ENCODE data around the gene YTHDC2. TPM values are rescaled to one million over a fixed set of nuclear protein-coding genes. Genes with fewer than 3 reads are reported as not detected.

YTHDC2 gene
- total and polyA plus RNA-seq, 2 of the 13 experiments (the other 11 are each of a cell fraction or from before 2014, with no cell fraction given): 6.7 to 17.8 TPM

DNA sequence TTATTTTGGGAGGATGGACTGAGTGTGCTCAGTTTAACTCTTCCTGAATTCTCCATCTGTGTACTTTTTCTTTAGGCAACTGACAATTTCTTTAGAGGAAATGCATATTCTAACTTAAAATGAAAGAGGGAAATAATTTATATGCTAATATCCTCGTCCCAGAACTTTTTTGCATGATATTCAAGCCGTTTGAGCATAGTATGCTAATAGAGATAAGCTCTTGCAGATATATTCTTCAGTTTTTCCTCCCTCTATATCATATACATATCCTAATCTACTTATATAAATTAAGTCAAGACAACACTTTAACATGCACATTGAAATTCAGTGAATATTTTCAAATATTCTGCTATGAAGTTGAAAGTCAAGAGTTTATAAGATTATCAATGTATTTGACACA is 84.7 kb downstream of the YTHDC2 start:
- ChIA-PET CTCF (ENCODE audit: low intra/inter-chr PET ratio, low total read pairs) (no interaction called here), POLR2A (no interaction called here)
- no peak overlapping the region for H3K4me2 ChIP-seq (ENCODE audit: low read depth, low read length)
- DNase-seq (ENCODE audit: low spot score) (no peak), FAIRE-seq (no peak), ATAC-seq (no peak)
- H3K4me1 ChIP-seq (ENCODE audit: insufficient read depth, low read length): no peaks in the 10 kb centered on the region
- H3K36me3 ChIP-seq (replicated peaks in 1 of 2; ENCODE audit: control insufficient read depth in 1 of 2, insufficient read depth in 2 of 2, low read length in 2 of 2): peaks cover 0 to 7% of the 10 kb centered on the region in 2 experiments; a peak in 2 of 5 replicates
- H3K79me2 ChIP-seq (ENCODE audit: insufficient read depth, low read length): no peaks in the 10 kb centered on the region
- no peak overlapping the region for H2AFZ ChIP-seq (ENCODE audit: low read length)
- in situ Hi-C loops (cut with HindIII; ENCODE audit: extremely low pct_ligation_motif_present, low pct_unique_long_range_greater_than_20kb): no loop called here
- no peaks in the 10 kb centered on the region for H4K20me1 ChIP-seq (ENCODE audit: insufficient read depth, low read length)
- no peak overlapping the region for H3K27ac ChIP-seq (ENCODE audit: extremely low read length, insufficient read depth, low read length)
- BruUV-seq (replicated peaks): no TSS peak
- H3K9me3 ChIP-seq (ENCODE audit: low read length): no peaks in the 10 kb centered on the region
- TF ChIP-seq FLYWCH1 (CRISPR knock-in tag; IDR thresholded peaks at IDR 0.05): no peak
- TF ChIP-seq SP4 (CRISPR knock-in tag; IDR thresholded peaks at IDR 0.05): no peak
- no peak for TF ChIP-seq ZSCAN9 (CRISPR knock-in tag; IDR thresholded peaks at IDR 0.05; ENCODE audit: borderline replicate concordance)
- no peak for TF ChIP-seq ZNF646 (CRISPR knock-in tag; IDR thresholded peaks at IDR 0.05)
- TF ChIP-seq ZNF761 (CRISPR knock-in tag; conservative IDR thresholded peaks at IDR 0.05): no peak
- TF ChIP-seq XBP1 (CRISPR knock-in tag; IDR thresholded peaks at IDR 0.05): no peak
- no peak for TF ChIP-seq IRF1 (CRISPR knock-in tag; IDR thresholded peaks at IDR 0.05; ENCODE audit: low read depth)
- TF ChIP-seq ELF1 (CRISPR knock-in tag; IDR thresholded peaks at IDR 0.05): no peak
- TF ChIP-seq HNRNPUL1 (IDR thresholded peaks at IDR 0.05; ENCODE audit: low read depth, low read length): no peak
- 75% methylated on average over 2 of the region's 2 CpGs for WGBS (ENCODE audit: low lambda C conversion rate)
- H3K9ac ChIP-seq (ENCODE audit: insufficient read depth, low read depth, low read length): no peak overlapping the region
- no peak overlapping the region for H3K4me3 ChIP-seq (replicated peaks in 1 of 3; ENCODE audit: insufficient read depth in 1 of 3, low read depth in 2 of 3, low read length in 3 of 3)
- no peaks in the 10 kb centered on the region for H3K27me3 ChIP-seq (ENCODE audit: control insufficient read depth in 1 of 2, insufficient read depth in 2 of 2, low read length in 2 of 2)
- intact Hi-C loops (cut with micrococcal nuclease; ENCODE audit: unreplicated experiment): no loop called here

All from HepG2 (cell line).